ENCODE results near the gene ARHGDIG.

ARHGDIG gene

GRCh38 chr16:303760-304505, 23.5 kb downstream of the ARHGDIG start:
- TF ChIP-seq CTCF (IDR thresholded peaks at IDR 0.05; ENCODE audit: borderline replicate concordance, insufficient read depth, low read depth, low read length) = no peak
- no peak overlapping the region for H3K4me3 ChIP-seq (ENCODE audit: low read depth, low read length)

GRCh38 chr16:305916-306626, 25.7 kb downstream of the ARHGDIG start:
- TF ChIP-seq CTCF (IDR thresholded peaks at IDR 0.05; ENCODE audit: borderline replicate concordance, insufficient read depth, low read depth, low read length) = no peak
- no peak overlapping the region for H3K4me3 ChIP-seq (ENCODE audit: low read depth, low read length)

- no peak for TF ChIP-seq CTCF (IDR thresholded peaks at IDR 0.05; ENCODE audit: borderline replicate concordance, insufficient read depth, low read depth, low read length)
- H3K4me3 ChIP-seq (ENCODE audit: low read depth, low read length) = no peak overlapping the region
These were observed 26.6 kb downstream of the ARHGDIG start for GRCh38 chr16:306911-307370.

- H3K4me3 ChIP-seq (ENCODE audit: low read depth, low read length) = no peak overlapping the region
- no peak for TF ChIP-seq CTCF (IDR thresholded peaks at IDR 0.05; ENCODE audit: borderline replicate concordance, insufficient read depth, low read depth, low read length)
These were observed 27.4 kb downstream of the ARHGDIG start for GRCh38 chr16:307691-308312.

GRCh38 chr16:309476-309875, 29.1 kb downstream of the ARHGDIG start:
- no peak overlapping the region for H3K4me3 ChIP-seq (ENCODE audit: low read depth, low read length)
- TF ChIP-seq CTCF (IDR thresholded peaks at IDR 0.05; ENCODE audit: borderline replicate concordance, insufficient read depth, low read depth, low read length) = no peak

- no peak for TF ChIP-seq CTCF (IDR thresholded peaks at IDR 0.05; ENCODE audit: borderline replicate concordance, insufficient read depth, low read depth, low read length)
These were observed 31.3 kb downstream of the ARHGDIG start for GRCh38 chr16:311725-312124.

More at GRCh38 chr16:311725-312124, 31.3 kb downstream of the ARHGDIG start:
- H3K4me3 ChIP-seq (ENCODE audit: low read depth, low read length) = no peak overlapping the region

Data from GM12875 (cell line).